GM18858 (cell line): ENCODE results near the gene RASIP1.

Experiments used
- ATAC-seq: cut with Tn5 transposase; IDR thresholded peaks from one replicate; pipeline ENCODE4 v1.9.1; 2021; ENCODE audit not compliant: unreplicated experiment

RASIP1 gene

DNA sequence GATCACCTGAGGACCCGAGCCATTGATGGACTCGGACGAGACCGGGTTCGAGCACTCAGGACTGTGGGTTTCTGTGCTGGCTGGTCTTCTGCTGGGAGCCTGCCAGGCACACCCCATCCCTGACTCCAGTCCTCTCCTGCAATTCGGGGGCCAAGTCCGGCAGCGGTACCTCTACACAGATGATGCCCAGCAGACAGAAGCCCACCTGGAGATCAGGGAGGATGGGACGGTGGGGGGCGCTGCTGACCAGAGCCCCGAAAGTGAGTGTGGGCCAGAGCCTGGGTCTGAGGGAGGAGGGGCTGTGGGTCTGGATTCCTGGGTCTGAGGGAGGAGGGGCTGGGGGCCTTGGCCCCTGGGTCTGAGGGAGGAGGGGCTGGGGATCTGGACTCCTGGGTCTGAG, 15.8 kb upstream of the RASIP1 start:
- ATAC-seq: no peak

DNA sequence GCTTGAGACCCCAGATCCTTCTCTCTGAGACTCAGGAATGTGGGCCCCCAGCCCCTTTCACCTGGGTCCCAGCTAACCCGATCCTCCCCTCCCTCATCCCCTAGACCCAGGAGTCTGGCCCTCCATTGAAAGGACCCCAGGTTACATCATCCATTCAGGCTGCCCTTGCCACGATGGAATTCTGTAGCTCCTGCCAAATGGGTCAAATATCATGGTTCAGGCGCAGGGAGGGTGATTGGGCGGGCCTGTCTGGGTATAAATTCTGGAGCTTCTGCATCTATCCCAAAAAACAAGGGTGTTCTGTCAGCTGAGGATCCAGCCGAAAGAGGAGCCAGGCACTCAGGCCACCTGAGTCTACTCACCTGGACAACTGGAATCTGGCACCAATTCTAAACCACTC, 15.4 kb upstream of the RASIP1 start:
- ATAC-seq: no peak

DNA sequence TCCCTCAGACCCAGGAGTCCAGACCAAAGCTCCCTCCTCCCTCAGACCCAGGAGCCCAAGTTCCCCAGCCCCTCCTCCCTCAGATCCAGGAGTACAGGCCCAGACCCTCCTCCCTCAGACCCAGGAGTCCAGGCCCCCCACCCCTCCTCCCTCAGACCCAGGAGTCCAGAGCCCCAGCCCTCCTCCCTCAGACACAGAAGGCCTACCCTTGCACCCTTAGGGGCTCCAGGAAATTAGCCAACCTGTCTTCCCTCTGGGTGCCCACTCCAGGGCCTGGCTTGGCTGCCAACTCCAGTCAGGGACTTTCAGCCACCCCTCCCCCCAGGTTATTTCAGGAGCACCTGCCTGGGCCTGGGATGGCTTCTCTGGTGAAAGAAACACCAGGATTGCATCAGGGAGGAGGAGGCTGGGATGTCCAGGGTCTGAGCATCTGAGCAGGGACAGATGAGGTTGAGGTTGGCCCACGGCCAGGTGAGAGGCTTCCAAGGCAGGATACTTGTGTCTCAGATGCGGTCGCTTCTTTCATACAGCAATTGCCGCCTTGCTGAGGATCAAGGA, 14.8 kb upstream of the RASIP1 start, which contains the start of gene FGF21:
TSS of gene FGF21 (plus strand) at position 441 of the 558 bp plus-strand sequence. CDS start 713 bp downstream, outside the sequence.
- ATAC-seq: no peak

DNA sequence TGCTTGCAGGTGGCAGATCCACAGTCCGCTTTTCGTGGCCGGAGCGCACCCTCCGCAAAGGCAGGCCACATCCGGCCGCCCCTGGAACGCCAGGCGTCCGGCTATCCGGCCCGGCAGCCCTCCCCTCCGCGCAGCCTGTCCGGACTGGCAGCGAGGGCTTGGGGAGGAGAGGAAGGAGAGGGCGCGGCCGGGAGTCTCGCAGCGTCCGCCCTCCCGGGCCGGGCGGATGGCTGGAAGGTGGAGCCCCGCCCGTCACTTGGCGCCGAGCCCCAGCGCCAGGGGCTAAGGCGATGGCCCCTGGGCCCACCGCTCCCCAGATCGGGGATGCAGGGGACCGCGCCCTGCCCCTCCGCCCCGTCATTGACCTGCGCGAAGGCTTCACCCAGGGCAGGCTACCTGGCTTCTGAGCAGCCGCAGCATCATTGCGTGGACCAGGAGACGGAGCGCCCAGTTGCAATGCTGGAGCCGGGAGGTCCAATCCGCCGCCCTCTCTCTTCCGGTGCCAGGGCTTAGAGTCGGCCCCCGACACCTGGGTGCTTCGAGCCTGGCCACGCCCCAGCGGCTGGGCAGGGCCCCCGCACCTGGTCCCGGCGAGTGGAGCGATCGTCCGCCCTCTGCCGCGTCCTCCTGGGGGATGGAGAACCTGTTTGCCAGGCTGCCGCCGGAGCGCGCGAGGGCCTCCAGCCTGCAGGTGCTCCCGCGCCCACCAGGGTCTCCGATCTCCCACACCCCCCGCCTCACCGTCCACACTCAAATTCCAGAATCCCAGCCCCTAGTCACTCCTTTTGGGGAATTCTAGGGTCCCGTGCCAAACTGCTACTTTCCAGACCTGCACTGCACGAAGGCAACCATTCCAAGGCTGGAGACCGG, 12.3 kb upstream of the RASIP1 start, which contains the start of gene FUT1:
TSS of gene FUT1 (minus strand) at position 146 of the 870 bp plus-strand sequence. CDS start 1,360 bp downstream, outside the sequence.
- no peak for ATAC-seq

DNA sequence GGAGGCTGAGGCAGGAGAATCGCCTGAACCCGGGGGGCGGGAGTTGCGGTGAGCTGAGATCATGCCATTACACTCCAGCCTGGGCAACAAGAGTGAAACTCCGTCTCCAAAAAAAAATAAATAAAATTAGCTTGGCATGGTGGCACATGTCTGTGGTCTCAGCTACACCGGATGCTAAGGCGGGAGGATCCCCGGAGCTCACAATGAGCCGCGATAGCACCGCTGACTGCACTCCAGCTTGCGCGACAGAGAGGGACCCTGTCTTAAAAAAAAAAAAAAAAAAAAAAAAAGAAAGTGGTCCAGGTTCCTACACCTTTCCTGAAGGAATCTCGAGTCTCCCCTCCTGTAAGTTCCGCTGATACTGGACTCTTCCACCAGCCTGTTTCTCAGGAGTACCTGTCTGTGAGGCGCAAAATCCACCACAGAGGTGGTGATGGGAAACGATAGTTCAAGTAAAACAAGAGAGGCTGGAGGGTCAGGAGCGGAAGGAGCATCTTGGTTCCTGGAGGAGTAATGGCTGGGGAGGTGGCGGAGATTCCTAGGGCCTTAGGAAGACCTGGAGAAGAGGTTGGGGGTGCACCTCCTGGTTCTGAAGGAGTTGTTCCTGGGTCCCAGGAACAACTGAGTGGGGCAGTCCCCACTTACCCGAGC, 11.6 kb upstream of the RASIP1 start:
- ATAC-seq: no peak

DNA sequence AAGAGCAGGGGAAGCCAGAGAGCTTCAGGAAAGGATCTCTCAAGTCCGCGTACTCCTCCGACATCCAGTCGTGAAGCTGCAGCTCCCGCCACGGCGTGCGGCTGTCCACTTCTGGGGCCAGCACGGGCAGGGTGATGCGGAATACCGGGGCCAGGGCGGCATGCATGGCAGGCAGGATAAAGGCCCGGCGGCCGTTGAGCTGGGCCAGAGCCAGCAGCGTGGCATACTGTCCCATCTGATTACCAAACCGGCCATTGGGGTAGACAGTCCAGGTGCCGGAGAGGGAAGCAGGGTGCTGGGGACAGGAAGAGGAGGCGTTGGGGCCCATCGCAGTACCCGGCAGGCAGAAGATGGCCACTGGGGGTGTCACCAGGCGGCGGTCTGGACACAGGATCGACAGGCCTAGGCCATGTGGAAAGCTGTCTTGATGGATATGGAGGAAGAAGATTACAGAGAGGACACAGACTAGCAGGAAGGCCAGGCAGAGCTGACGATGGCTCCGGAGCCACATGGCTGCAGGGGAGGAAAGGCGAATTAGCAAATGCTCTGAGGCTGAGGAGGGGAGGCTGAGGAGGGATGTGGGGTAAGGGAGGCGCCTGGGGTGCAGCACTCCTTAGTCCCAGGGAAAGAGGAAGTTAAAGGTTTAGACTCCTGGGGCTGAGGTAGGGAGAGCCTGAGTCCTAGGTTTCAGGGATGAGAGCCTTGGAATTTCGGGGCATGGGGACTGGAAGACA, 10.5 kb upstream of the RASIP1 start:
- no peak for ATAC-seq

DNA sequence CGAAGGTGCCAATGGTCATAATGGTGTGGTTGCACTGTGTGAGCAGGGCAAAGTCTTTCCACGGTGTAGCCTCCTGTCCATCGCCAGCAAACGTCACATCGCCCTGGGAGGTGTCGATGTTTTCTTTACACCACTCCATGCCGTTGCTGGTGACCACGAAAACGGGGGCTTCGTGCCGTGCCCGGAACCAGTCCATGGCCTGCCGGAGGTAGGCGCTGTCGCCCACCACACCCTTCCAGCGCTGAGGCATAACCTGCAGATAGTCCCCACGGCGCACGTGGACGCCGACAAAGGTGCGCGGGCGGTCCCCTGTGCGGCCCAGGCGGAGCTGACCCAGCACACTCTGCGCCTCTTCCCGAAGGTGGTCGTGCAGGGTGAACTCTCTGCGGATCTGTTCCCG, 9.9 kb upstream of the RASIP1 start:
- no peak for ATAC-seq

DNA sequence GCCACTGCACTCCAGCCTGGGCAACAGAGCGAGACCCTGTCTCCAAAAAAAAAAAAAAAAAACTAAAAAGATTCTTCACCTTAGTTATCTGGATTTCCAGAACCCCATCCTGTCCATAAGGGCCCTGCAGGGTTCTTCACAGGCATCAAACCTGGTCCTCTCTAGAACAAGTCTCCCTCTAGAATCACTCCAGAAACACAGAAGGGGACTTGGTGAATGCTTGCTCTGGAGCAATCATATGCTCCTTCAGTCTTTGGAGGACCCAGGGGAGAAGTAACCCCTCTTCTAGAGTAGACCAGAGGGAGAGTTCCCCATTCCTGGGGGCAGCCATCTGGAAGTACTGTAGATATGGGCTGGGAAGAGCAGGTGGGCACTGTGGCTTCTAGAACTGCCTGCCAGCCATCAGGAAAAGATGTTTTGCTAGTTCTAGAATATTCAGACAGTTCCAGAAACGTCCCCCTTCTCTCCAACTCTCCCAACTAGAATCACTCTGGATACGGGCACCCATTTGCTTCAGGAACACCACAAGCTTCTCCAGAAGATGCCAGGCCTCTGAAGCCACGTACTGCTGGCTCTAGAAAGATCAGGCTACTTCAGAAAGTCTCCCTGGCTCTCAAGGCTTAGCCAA, 9.3 kb upstream of the RASIP1 start:
- ATAC-seq: no peak

DNA sequence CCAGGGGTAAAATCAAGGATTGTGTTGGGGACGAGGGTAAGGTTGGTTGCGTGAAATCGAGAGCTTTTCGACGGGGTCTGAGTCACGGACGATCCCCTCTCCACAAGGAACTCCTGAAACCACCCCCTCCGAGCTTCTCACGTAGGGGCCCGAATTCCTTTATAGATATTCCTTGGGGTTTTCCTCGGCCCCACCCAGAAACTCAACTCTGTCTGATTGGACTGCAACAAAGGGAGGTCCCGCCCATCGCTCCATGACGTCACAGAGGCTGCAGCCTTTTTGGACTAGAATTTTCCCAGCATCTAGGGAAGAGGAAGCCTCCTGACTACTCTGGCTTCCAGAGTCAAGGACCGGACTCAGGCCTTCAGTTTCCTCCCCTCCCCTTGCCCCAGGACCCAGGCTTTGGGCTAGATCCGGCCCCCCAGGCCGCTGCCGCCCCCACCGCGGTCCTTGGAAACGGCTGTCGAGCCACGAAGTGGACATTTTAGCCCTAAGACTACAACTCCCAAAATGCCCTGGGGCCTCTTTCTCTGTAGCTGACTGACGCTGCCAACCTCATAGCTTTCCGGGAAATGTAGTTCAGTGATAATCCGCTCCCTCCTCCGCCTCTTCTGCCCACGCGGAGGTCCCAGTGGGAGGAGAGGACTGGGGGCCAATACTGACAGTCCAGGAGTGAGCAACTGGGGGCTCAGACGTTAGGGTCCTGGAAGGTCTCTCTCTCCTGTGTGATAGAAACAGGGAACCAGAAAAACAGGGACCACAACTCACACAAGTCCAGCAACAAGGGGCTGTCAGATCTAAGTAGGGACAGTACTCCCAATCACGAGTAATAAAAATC, 6.5 kb upstream of the RASIP1 start, which contains the start of gene IZUMO1:
TSS of gene IZUMO1 (minus strand) at position 172 of the 838 bp plus-strand sequence. CDS start 1,050 bp downstream, outside the sequence.
- ATAC-seq: no peak

DNA sequence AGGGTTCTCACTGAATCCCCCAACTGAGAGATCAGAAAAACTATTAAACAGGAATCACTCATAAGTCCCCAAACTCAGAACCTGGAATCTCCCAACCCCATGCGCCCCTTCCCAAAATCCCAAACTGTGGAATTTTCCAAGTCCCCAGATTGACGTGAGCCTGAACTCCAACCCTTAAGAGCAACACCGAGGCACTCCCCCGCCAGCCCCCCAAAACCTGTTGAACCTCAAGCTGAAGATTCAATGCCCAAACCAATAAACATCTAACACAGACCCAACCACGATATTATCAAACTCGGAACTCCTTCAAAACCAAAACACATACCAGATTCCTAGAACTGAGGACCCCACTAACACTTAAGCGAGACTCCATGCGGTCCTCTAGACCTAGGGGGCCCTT, 5.7 kb upstream of the RASIP1 start:
- no peak for ATAC-seq

DNA sequence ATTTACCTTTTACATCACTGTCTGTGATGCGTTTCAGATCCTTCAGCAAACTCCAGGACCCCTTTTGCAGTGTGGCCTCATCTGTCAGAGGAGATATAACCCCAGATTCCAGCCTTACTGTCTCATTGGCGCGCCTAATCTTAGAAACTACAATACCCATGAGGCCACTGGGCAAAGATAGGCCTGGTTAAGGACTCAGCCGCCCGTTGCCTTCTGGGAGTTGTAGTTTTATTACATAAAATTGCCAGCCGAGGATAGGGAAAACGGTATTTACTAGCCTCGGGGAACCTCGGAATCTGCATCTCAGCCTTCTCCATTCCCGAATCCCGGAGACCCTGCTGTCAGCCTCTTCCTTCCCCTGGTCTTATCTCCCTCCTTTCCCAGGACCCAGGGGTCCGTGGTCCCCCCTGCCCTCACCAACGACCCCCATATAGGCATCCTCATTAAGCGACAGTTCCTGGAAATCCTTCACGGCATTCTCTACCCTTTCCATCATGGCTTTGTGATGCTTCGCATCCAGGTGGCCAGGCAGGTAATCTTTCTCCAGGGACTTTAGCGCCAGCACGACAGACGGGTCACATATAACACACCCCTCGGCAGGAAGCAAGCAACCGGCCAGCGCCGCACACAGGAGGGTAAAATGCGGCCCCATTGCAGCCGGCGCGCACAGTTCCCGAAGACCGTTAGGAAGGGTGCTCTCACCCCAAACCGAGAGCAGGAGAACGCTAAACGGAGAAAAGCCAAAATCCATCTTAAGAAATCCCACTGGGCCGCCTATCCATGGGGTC, 5.0 kb upstream of the RASIP1 start:
- no peak for ATAC-seq

DNA sequence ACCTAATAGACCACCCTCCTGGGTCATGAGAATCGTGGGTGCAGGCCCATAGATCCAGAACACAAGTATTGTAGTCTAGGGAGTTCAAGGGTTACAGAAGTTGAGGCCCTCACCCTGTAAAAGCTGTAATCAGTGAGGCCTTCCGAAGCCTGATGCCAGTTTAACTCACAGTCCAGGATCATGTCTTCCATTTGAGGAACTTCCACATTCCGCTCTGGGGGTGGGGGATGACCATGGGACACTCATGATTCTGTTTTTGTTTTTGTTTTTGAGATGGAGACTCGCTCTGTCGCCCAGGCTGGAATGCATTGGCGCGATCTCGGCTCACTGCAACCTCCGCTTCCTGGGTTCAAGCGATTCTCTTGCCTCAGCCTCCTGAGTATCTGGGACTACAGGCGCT, 1.7 kb upstream of the RASIP1 start:
- no peak for ATAC-seq

DNA sequence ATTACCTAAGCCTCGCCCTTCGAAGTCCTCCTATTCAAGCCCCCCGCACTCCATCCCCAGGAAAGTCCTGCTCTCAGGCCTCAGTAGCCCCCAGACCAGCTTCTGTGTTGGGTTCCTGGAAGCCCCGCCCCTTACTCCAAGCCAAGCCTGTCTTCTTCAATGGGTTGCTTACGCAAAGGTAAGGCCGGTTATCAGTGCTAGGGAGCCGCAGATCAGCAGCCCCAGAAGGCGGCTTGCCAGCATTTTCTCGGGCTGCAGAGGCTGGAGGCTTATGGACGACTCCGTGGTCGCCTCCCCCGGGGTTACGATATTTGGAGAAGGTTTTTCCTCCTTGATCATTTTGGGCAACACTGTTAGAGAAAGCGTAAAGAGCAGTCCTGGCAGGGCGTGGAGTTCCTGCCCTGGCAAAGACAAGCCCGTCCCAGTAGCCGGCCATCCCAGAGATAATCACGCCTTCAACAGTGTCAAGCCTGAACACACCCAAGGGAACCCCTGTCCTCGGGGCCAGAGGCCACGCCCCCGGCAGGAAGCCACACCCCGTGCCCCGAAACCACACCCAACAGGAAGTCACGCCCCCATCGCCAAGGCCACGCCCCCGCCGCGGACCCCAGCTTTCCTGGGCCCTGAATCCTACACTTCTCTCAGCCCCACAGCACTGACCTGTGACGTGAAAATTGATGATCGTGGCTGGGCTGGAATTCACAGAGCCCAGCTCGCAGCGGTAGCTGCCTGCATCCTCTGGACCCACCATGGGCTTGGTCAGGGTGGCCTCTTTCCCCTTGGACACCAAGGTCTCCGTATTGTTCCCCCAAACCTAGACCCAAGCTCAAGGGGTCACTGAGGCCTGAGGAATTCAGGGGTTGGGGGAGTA, 954 bp upstream of the RASIP1 start:
- ATAC-seq: no peak

DNA sequence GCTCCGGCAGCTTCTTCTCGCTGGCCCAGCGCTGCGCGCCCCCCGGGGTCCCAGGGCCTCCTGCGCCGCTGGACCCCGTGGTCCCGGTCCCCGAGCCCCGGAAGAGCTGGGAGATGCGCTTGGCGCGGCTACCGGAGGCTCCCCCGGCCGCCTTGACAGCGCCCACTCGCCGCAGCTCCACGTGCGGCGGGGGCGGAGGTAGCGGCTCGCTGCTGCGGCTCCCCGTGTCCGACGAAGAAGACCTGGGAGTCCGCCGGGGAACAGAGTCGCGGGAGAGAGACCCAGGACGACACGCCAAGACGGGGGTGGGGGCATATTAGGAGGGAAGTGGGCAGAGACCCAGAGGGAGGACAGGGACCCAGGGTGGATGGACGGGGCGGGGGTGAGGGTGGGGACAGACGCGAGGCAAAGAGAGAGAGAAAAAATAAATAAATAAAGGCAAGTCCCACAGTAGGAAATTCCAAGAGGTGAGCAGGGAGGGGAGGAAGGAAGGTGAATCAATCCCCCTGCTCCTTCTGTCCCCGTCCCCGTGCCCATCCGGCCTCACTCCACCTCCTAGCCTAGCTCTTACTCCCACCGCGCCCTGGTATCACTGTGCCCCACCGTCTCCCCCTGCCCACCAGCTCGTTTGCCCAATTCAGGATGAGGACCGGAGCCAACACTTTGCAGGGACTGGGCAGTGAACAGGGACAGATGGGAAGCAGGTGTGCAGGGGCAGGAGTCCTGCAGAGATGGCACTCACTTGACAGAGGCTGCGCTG, 826 bp downstream of the RASIP1 start:
- ATAC-seq: no peak

DNA sequence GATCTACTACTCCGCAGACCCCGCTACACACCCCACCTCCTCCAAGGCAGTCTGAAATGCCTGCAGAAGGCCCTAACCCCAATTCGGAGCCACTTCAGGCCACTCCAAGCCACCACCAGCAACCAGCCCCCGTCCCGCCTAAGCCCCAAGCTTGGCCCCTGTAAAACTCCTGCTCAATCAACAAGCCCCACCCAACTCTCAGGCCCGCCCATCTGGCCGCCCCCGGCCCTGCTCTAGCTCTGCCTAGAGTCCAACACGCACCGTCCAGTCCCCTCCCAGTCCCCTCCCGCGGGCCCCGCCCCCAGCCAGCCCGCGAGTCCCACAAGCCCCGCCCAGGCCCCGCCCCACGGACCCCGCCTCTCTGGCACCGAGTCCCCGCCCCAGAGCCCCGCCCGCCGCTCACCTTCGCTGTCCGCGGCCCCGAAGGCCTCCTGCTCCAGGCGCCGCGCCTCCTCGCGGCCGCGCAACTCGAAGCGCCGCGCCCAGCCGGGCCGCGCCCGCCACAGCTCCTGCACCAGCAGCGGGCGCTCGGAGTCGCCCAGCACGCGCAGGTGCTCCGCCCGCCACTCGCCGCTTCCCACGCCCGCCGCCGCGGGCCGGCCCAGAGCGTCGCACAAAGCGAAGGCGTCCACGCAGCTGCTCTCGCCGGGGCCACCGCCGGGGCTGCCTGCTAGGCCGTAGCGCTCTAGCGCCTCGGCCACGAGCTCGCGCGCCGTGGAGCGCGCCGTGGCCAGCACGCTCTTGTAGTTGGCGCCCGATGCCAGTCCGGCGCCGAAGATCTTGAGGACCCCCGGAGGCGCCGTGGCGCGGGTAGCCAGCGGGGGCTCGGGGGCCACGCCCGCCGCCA, 1.6 kb downstream of the RASIP1 start:
- no peak for ATAC-seq

DNA sequence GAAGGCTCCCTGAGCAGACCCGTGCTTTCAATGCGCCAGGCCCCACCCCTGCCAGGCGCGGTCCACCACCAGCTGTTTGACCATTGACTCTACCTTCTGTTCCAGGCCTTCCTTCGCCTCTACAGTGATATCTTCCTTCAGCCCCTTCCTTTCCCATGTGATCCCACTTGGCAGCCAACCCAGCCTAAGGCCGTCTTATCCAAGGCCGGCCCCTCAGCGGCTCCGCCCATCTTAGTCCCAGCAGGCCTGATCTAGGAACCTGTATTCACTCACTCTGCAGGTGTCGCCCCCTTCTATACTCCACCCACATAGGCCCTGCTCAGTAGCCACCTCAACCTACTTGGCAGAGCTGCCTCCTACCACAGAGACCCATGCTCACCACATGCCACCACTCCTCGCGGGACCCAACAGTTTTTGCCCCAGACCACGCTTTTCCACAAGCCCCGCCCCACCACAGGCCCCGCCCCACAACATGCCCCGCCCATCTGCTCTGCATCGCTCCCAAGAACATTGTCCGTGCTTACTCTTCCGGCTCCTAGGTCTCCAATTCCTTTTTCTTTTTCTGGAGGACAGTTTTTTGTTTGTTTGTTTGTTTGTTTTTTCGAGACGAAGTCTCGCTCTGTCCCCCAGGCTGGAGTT, 2.9 kb downstream of the RASIP1 start:
- ATAC-seq: no peak
